Ovary (tissue), 9 donors: ENCODE results near the gene GPX2. TPM values are rescaled to one million over a fixed set of nuclear protein-coding genes. Genes with fewer than 3 reads are reported as not detected.

Source experiments
- DNase-seq, 5 donors: peaks; one replicate each; pipeline ENCODE4 v3.0.0-alpha.2; 2019 to 2020
- H3K27ac ChIP-seq, 2 donors: fragments of 200-600 bp; one replicate each; pipeline versions ENCODE4 v1.5.1 to v1.8.0; 2019 to 2022
- H3K27me3 ChIP-seq: fragments of 200-600 bp; one replicate; pipeline ENCODE4 v1.8.0; 2022
- H3K36me3 ChIP-seq: fragments of 200-600 bp; sonication (generic); one replicate; pipeline ENCODE4 v1.5.1; 2019
- H3K4me1 ChIP-seq: one replicate; pipeline ENCODE4 v1.8.1; 2013; ENCODE audit warnings: mild to moderate bottlenecking, moderate library complexity; ENCODE audit not compliant: insufficient read depth
- H3K4me3 ChIP-seq: fragments of 200-600 bp; sonication (generic); one replicate; pipeline ENCODE4 v1.5.1; 2017
- H3K9me3 ChIP-seq, 2 donors: fragments of 200-600 bp in 1 of 2; sonication (generic) in 1 of 2; one replicate each; pipeline versions ENCODE4 v1.5.1 to v1.8.1; 2013 to 2019; ENCODE audit warnings: mild to moderate bottlenecking in 1 of 2, moderate library complexity in 1 of 2
- CTCF ChIP-seq, 3 donors: fragments of 450-650 bp in 2 of 3; fragments of 200-600 bp in 1 of 3; IDR thresholded peaks; one replicate each; pipeline versions ENCODE4 v1.5.1 to v1.8.0; 2016 to 2022; ENCODE audit warnings: antibody characterized with exemption in 3 of 3, mild to moderate bottlenecking in 1 of 3
- EP300 ChIP-seq: sonication (generic); formaldehyde crosslinking; IDR thresholded peaks from one replicate; pipeline ENCODE4 v1.6.1; 2017; ENCODE audit warnings: antibody characterized with exemption
- POLR2A ChIP-seq: fragments of 450-650 bp; IDR thresholded peaks from one replicate; pipeline ENCODE4 v1.6.1; 2017; ENCODE audit warnings: antibody characterized with exemption, mild to moderate bottlenecking, moderate library complexity
- WGBS, 3 donors: extraction: QIAGEN DNeasy Blood & Tissue Kit in 1 of 3; methylation state at CpG; one replicate each; pipeline versions ENCODE4 v1.1.5 to v1.1.7; 2013 to 2017; 5-methylcytosine and 5-hydroxymethylcytosine counted together
- intact Hi-C, 4 donors: fragments of 100-400 bp; cut with DNase I; formaldehyde crosslinking; loops; one replicate each; pipeline versions ENCODE4 v1.11.0 to v1.15.1; 2022 to 2023
- polyA plus RNA-seq, 2 donors: library from polyadenylated mRNA; stranded (reverse); fragments of 200-250 nt in 1 of 2; fragments of 350-450 nt in 1 of 2; fragmentation: Illumina TruSeq in 1 of 2; extraction: RNeasy Lipid Tissue Mini Kit (QIAGEN cat#74804) in 1 of 2; gene quantifications; one replicate each; pipeline ENCODE4 v1.2.3, GENCODE V29; 2013 to 2014
- total RNA-seq, 7 donors: library from RNA; depleted of rRNA in 2 of 7; stranded (reverse); fragments of >200 nt in 2 of 7; fragmentation: NEBNext Ultra II Directional in 3 of 7; extraction: Animal tissue kit (Norgen Biotek cat#: 25700) in 3 of 7; gene quantifications; one replicate each; pipeline versions ENCODE4 v1.1.0 to v1.2.4, GENCODE V29; 2016 to 2023
- donor health status: DM: no; HTN: no; CAD: no; lungs with moderate emphysema.
- donor health status: DM: no; HTN: no; CAD: no.
- donor health status: Bipolar disorder and iron deficiency.
- donor health status: DM: yes; HTN: yes; CAD: no.
- donor health status: DM: no; HTN: no; CAD: no.
- donor health status: DM: yes; HTN: yes; CAD: no.

The GPX2 gene
- total and polyA plus RNA-seq, 9 donors: 1.00 to 4.8 TPM; not detected in 7

GRCh38 chr14:64958743-64959142 lies 16.2 kb upstream of the GPX2 start:
- no peaks in the 10 kb centered on the region for H3K27me3 ChIP-seq
- H3K4me3 ChIP-seq: no peak overlapping the region
- WGBS, 3 donors: 85 to 95% (median 91%) methylated on average over 5 of the region's 5 CpGs
- intact Hi-C loops: no loop called here
- no peak for TF ChIP-seq EP300
- H3K36me3 ChIP-seq: no peaks in the 10 kb centered on the region
- no peak for DNase-seq
- H3K4me1 ChIP-seq: no peaks in the 10 kb centered on the region
- H3K9me3 ChIP-seq: no peaks in the 10 kb centered on the region
- no peak overlapping the region for H3K27ac ChIP-seq

DNA sequence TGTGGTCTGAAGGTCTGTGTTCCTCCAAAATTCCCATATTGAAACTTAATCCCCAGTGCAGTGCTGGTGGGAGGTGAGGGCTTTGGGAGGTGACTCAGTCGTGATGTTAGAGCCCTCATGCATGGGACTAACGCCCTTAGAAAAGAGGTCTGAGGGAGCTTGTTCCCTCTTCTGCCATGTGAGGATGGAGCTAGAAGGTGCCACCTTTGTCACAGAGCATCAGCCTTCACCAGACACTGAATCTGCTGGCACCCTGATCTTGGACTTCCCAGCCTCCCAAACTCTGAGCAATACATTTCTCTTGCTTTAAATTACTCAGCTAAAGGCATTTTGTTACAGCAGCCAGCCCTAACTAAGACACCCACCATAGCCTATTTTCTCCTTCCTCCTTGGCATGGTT lies 15.7 kb upstream of the GPX2 start:
- no peak for TF ChIP-seq POLR2A
- no peak for TF ChIP-seq EP300
- TF ChIP-seq CTCF (IDR thresholded peaks at IDR 0.05): no peak
- no peaks in the 10 kb centered on the region for H3K27me3 ChIP-seq
- no peak overlapping the region for H3K4me3 ChIP-seq
- H3K4me1 ChIP-seq: no peaks in the 10 kb centered on the region
- no peaks in the 10 kb centered on the region for H3K36me3 ChIP-seq
- 93 to 97% (median 95%) methylated on average over 2 of the region's 2 CpGs for WGBS, 3 donors
- intact Hi-C loops: no loop called here
- no peak for DNase-seq
- H3K27ac ChIP-seq: no peak overlapping the region
- H3K9me3 ChIP-seq: no peaks in the 10 kb centered on the region

GRCh38 chr14:64956697-64957406 lies 14.3 kb upstream of the GPX2 start:
- Histone ChIP-seq H3K27ac (no peak overlapping the region), H3K27me3 (no peaks in the 10 kb centered on the region), H3K9me3 (no peaks in the 10 kb centered on the region), H3K4me1 (no peaks in the 10 kb centered on the region), H3K36me3 (no peaks in the 10 kb centered on the region), H3K4me3 (no peak overlapping the region)
- DNase-seq: no peak
- 80 to 93% (median 91%) methylated on average over 8 of the region's 8 CpGs for WGBS, 3 donors
- intact Hi-C loops: no loop called here
- TF ChIP-seq POLR2A (no peak), CTCF (IDR thresholded peaks at IDR 0.05) (no peak), EP300 (no peak)

DNA sequence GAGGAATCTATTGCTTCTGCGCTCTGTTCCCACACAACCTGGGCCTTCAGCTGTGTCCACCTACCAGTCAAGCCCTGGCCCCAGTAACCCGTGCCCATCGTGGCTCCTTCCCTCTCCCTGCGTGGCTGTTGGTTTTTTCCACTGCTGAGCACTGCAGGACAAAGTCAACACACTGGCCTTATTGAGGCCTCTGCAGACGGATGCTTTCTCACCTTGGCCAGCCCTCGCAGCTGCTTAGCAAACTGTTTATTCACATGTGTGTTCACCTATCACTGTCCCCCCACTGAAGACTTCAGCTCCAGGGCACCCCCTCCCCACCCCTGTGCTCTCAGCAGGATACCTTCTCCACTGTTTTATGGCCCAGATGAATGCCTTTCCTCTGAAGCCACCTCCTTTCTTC lies 12.8 kb upstream of the GPX2 start:
- TF ChIP-seq POLR2A (no peak), CTCF (IDR thresholded peaks at IDR 0.05) (no peak), EP300 (no peak)
- intact Hi-C loops: no loop called here
- no peak for DNase-seq
- no peak overlapping the region for H3K4me3 ChIP-seq
- H3K36me3 ChIP-seq: no peaks in the 10 kb centered on the region
- no peak overlapping the region for H3K27ac ChIP-seq
- 79 to 87% (median 81%) methylated on average over 6 of the region's 6 CpGs for WGBS, 3 donors
- no peaks in the 10 kb centered on the region for H3K9me3 ChIP-seq
- no peaks in the 10 kb centered on the region for H3K4me1 ChIP-seq
- no peaks in the 10 kb centered on the region for H3K27me3 ChIP-seq

- TF ChIP-seq CTCF (IDR thresholded peaks at IDR 0.05) (no peak), EP300 (no peak), POLR2A (no peak)
- WGBS, 3 donors: 85 to 89% (median 87%) methylated on average over 9 of the region's 9 CpGs
- intact Hi-C loops: no loop called here
- H3K9me3 ChIP-seq: no peaks in the 10 kb centered on the region
- DNase-seq: no peak
- H3K4me3 ChIP-seq: no peak overlapping the region
- H3K4me1 ChIP-seq: no peaks in the 10 kb centered on the region
- H3K27me3 ChIP-seq: no peaks in the 10 kb centered on the region
- H3K27ac ChIP-seq: no peak overlapping the region
- H3K36me3 ChIP-seq: no peaks in the 10 kb centered on the region
Observed at GRCh38 chr14:64954491-64955240, 12.1 kb upstream of the GPX2 start.
